Hepatocyte (in vitro differentiated cells): ENCODE measurements around the gene MYO18B.

Experiments used
- CTCF ChIP-seq: fragments of 200-600 bp; sonication (generic); IDR thresholded peaks from 2 replicates; pipeline ENCODE4 v1.5.1; 2016; ENCODE audit warnings: antibody characterized with exemption, mild to moderate bottlenecking; ENCODE audit not compliant: poor library complexity
- EZH2 ChIP-seq: fragments of 200-600 bp; sonication (generic); IDR thresholded peaks from 2 replicates; pipeline ENCODE4 v1.6.1; 2016; ENCODE audit warnings: antibody characterized with exemption, mild to moderate bottlenecking, borderline replicate concordance
- EZH2phosphoT487 ChIP-seq: fragments of 200-600 bp; sonication (generic); IDR thresholded peaks from one replicate; pipeline ENCODE4 v1.6.1; 2018; ENCODE audit warnings: antibody characterized with exemption, mild to moderate bottlenecking, low read depth, moderate library complexity; ENCODE audit not compliant: unreplicated experiment, severe bottlenecking

DNA sequence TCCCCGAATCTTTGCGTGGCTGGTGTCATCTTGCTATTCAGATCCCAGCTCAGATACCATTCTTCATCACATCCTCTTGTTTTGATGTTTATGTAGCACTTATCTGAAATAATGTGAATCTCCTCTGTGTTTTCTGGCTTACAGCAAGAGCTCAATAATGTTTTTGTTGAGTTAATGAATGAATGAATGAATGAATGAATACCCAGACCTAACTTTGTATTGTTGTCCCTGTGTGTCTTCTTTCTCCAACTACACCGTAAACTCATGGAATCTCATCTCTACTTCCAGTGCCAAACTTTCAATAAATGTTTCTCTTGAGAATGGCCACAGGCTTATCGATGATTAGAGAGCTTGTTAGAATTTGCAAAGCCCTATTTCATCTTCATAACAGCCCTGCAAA is 110.2 kb downstream of the MYO18B start:
- TF ChIP-seq CTCF = no peak
- no peak for TF ChIP-seq EZH2
- no peak for TF ChIP-seq EZH2phosphoT487
